Heart left ventricle (tissue), 16 donors: ENCODE measurements around the gene NLK. TPM values are rescaled to one million over a fixed set of nuclear protein-coding genes. Genes with fewer than 3 reads are reported as not detected.
A peak's percentile ranks its signal among the peaks of the same experiment; 100 is the strongest.

Experiments
- ATAC-seq, 4 donors: fragments of 200-7000 bp; cut with Tn5 transposase; one replicate each; pipeline ENCODE4 v1.9.1; 2020 to 2022; ENCODE audit warnings: moderate library complexity in 4 of 4, mild to moderate bottlenecking in 3 of 4, moderate number of reproducible peaks in 1 of 4
- DNase-seq, 5 donors: peaks; one replicate each; pipeline ENCODE4 v3.0.0-alpha.2; 2020
- H3K27ac ChIP-seq, 12 donors: fragments of 200-600 bp; sonication (generic) in 4 of 12; one replicate each; pipeline versions ENCODE4 v1.5.0 to v1.8.0; 2016 to 2022; ENCODE audit warnings: mild to moderate bottlenecking in 2 of 12
- H3K27me3 ChIP-seq, 9 donors: fragments of 200-600 bp; sonication (generic) in 2 of 9; one replicate each; pipeline versions ENCODE4 v1.5.1 to v1.8.0; 2016 to 2022; ENCODE audit warnings: mild to moderate bottlenecking in 3 of 9
- H3K36me3 ChIP-seq, 9 donors: fragments of 200-600 bp; sonication (generic) in 2 of 9; one replicate each; pipeline versions ENCODE4 v1.5.0 to v1.8.0; 2018 to 2022; ENCODE audit warnings: mild to moderate bottlenecking in 2 of 9
- H3K4me1 ChIP-seq, 12 donors: fragments of 200-600 bp; sonication (generic) in 4 of 12; one replicate each; pipeline versions ENCODE4 v1.5.0 to v1.8.0; 2016 to 2022; ENCODE audit warnings: mild to moderate bottlenecking in 3 of 12
- H3K4me3 ChIP-seq, 12 donors: fragments of 200-600 bp; sonication (generic) in 4 of 12; one replicate each; pipeline versions ENCODE4 v1.5.0 to v1.8.0; 2017 to 2022; ENCODE audit warnings: mild to moderate bottlenecking in 9 of 12, moderate library complexity in 4 of 12
- H3K9me3 ChIP-seq, 12 donors: fragments of 200-600 bp; sonication (generic) in 4 of 12; one replicate each; pipeline versions ENCODE4 v1.5.0 to v1.8.0; 2016 to 2022; ENCODE audit warnings: mild to moderate bottlenecking in 1 of 12
- POLR2A ChIP-seq, 2 donors: fragments of 450-650 bp; IDR thresholded peaks; one replicate each; pipeline ENCODE4 v1.6.1; 2017; ENCODE audit warnings: antibody characterized with exemption in 2 of 2, mild to moderate bottlenecking in 2 of 2, moderate library complexity in 2 of 2
- WGBS, 4 donors: extraction: QIAGEN DNeasy Blood & Tissue Kit in 2 of 4; methylation state at CpG; one replicate each; pipeline versions ENCODE4 v1.1.5 to v1.1.7; 2013 to 2018; 5-methylcytosine and 5-hydroxymethylcytosine counted together
- intact Hi-C, 10 donors: fragments of 100-400 bp; cut with DNase I; formaldehyde crosslinking; loops; one replicate each; pipeline versions ENCODE4 v1.11.1 to v1.14.2; 2022
- polyA plus RNA-seq, 2 donors: library from polyadenylated mRNA; stranded (reverse); fragments of 200-250 nt; gene quantifications; one replicate each; pipeline ENCODE4 v1.2.3, GENCODE V29; 2013
- total RNA-seq, 9 donors: library from RNA; depleted of rRNA in 2 of 9; stranded (reverse); fragments of >200 nt in 2 of 9; fragmentation: NEBNext Ultra II Directional in 3 of 9; extraction: Animal tissue kit (Norgen Biotek cat#: 25700) in 3 of 9; gene quantifications; one replicate each; pipeline versions ENCODE4 v1.1.0 to v1.2.4, GENCODE V29; 2016 to 2023
- TF ChIP-seq, protein P1 (sequence below), 12 donors: fragments of 200-600 bp; sonication (generic) in 4 of 12; IDR thresholded peaks; one replicate each; pipeline versions ENCODE4 v1.5.0 to v1.8.0; 2018 to 2022; ENCODE audit warnings: antibody characterized with exemption in 12 of 12, mild to moderate bottlenecking in 5 of 12
- donor health status: ischemic (EF 13 %, LVEDD 7.1; RV severe dilation, severe dysfunction).
- donor health status: healthy with polysubstance abuse.
- donor health status: DM: no; HTN: yes; CAD: no.
- donor health status: DM: no; HTN: no; CAD: no.
- donor health status: ischemic (EF 25% LVEDD 6.9; RV normal size, moderate dysfunction).
- donor health status: ischemic (EF 25% LVEDD 5.7; RV mildly dilated, moderate dysfunction).
- donor health status: healthy.
- donor health status: DM: yes; HTN: yes; CAD: no.
- donor health status: ischemic (EF 35%, LVEDD 5.7; RV mildly dilated, moderate dysfunction).
- donor health status: nonischemic (EF 11% LVEDD 7.7; RV severe dilation, severe dysfunction).
- donor health status: DM: yes; HTN: yes; CAD: no.
- donor health status: PGD.
- donor health status: ischemic (EF 29% LVEDD 5.4; RV normal size, mild dysfunction).
- donor health status: nonischemic (EF 23%, LVEDD 6.1; RV moderate dilation, normal function).

The NLK gene
- total and polyA plus RNA-seq, 11 donors = 8.1 to 29.1 (median 20.0) TPM

GRCh38 chr17:28119046-28119445 is 76.6 kb downstream of the NLK start:
- Histone ChIP-seq H3K27ac (peak overlapping the region in 3 of 12 donors; percentile 5 to 85 (median 16)), H3K9me3 (no peaks in the 10 kb centered on the region), H3K4me1 (peaks cover 0 to 39% (median 11%) of the 10 kb centered on the region in 12 donors), H3K4me3 (no peak overlapping the region), H3K36me3 (peaks cover 0 to 17% (median 14%) of the 10 kb centered on the region in 9 donors), H3K27me3 (no peaks in the 10 kb centered on the region)
- ATAC-seq = peak in 1 of 4 donors; percentile 55
- intact Hi-C loops = loop anchor here in 1 of 10 donors (10.0 kb wide), 1 partner anchor 74 kb away; the partner anchor contains the start of gene NLK
- TF ChIP-seq, protein P1, sequence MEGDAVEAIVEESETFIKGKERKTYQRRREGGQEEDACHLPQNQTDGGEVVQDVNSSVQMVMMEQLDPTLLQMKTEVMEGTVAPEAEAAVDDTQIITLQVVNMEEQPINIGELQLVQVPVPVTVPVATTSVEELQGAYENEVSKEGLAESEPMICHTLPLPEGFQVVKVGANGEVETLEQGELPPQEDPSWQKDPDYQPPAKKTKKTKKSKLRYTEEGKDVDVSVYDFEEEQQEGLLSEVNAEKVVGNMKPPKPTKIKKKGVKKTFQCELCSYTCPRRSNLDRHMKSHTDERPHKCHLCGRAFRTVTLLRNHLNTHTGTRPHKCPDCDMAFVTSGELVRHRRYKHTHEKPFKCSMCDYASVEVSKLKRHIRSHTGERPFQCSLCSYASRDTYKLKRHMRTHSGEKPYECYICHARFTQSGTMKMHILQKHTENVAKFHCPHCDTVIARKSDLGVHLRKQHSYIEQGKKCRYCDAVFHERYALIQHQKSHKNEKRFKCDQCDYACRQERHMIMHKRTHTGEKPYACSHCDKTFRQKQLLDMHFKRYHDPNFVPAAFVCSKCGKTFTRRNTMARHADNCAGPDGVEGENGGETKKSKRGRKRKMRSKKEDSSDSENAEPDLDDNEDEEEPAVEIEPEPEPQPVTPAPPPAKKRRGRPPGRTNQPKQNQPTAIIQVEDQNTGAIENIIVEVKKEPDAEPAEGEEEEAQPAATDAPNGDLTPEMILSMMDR (IDR thresholded peaks at IDR 0.05) = no peak
- TF ChIP-seq POLR2A (IDR thresholded peaks at IDR 0.05) = no peak
- 82 to 95% (median 92%) methylated on average over 2 of the region's 2 CpGs for WGBS, 4 donors
- no peak for DNase-seq

GRCh38 chr17:28119560-28119959 is 77.1 kb downstream of the NLK start:
- ATAC-seq (no peak), DNase-seq (no peak)
- Histone ChIP-seq H3K27ac (no peak overlapping the region), H3K4me3 (no peak overlapping the region), H3K36me3 (peaks cover 0 to 23% (median 18%) of the 10 kb centered on the region in 9 donors), H3K9me3 (no peaks in the 10 kb centered on the region), H3K4me1 (peaks cover 0 to 39% (median 11%) of the 10 kb centered on the region in 12 donors), H3K27me3 (no peaks in the 10 kb centered on the region)
- TF ChIP-seq, protein P1 (IDR thresholded peaks at IDR 0.05) = no peak
- TF ChIP-seq POLR2A (IDR thresholded peaks at IDR 0.05) = no peak
- intact Hi-C loops = loop anchor here in 1 of 10 donors (10.0 kb wide), 1 partner anchor 75 kb away; the partner anchor contains the start of gene NLK
- 98 to 100% (median 99%) methylated on average over 2 of the region's 2 CpGs for WGBS, 4 donors

GRCh38 chr17:28120766-28121165 is 78.3 kb downstream of the NLK start:
- H3K36me3 ChIP-seq = peaks cover 0 to 30% (median 25%) of the 10 kb centered on the region in 9 donors
- ATAC-seq (no peak), DNase-seq (no peak)
- H3K9me3 ChIP-seq = no peaks in the 10 kb centered on the region
- H3K4me3 ChIP-seq = no peak overlapping the region
- intact Hi-C loops = no loop called here
- WGBS, 4 donors = 69 to 86% (median 77%) methylated on average over 1 of the region's 1 CpG
- TF ChIP-seq, protein P1 (IDR thresholded peaks at IDR 0.05) = no peak
- TF ChIP-seq POLR2A (IDR thresholded peaks at IDR 0.05) = no peak
- no peak overlapping the region for H3K27ac ChIP-seq
- H3K4me1 ChIP-seq = peaks cover 0 to 36% (median 11%) of the 10 kb centered on the region in 12 donors
- H3K27me3 ChIP-seq = no peaks in the 10 kb centered on the region

GRCh38 chr17:28124962-28125361 is 82.5 kb downstream of the NLK start:
- H3K4me3 ChIP-seq = no peak overlapping the region
- peaks cover 0 to 36% (median 32%) of the 10 kb centered on the region in 9 donors for H3K36me3 ChIP-seq
- no peak overlapping the region for H3K27ac ChIP-seq
- H3K9me3 ChIP-seq = no peaks in the 10 kb centered on the region
- no peak for ATAC-seq
- TF ChIP-seq POLR2A (IDR thresholded peaks at IDR 0.05) = no peak
- TF ChIP-seq, protein P1 (IDR thresholded peaks at IDR 0.05) = no peak
- intact Hi-C loops = no loop called here
- DNase-seq = no peak
- WGBS, 4 donors = 90 to 95% (median 94%) methylated on average over 1 of the region's 1 CpG
- H3K4me1 ChIP-seq = peaks cover 0 to 7% (median 0%) of the 10 kb centered on the region in 12 donors
- no peaks in the 10 kb centered on the region for H3K27me3 ChIP-seq
